LHCN-M2 (cell line): ENCODE measurements around the gene CRYBG1. TPM values are rescaled to one million over a fixed set of nuclear protein-coding genes. Genes with fewer than 3 reads are reported as not detected.

Experiments
- DNase-seq: peaks from one replicate; pipeline ENCODE4 v3.0.0-alpha.2; 2012; ENCODE audit warnings: low read depth
- total RNA-seq: library from RNA; depleted of rRNA; stranded (reverse); fragments of >200 nt; gene quantifications from 2 replicates; pipeline ENCODE4 v1.2.3, GENCODE V29; 2014

Gene CRYBG1
- total RNA-seq, 1 experiment from 2014 or later: 48.6 TPM

DNA sequence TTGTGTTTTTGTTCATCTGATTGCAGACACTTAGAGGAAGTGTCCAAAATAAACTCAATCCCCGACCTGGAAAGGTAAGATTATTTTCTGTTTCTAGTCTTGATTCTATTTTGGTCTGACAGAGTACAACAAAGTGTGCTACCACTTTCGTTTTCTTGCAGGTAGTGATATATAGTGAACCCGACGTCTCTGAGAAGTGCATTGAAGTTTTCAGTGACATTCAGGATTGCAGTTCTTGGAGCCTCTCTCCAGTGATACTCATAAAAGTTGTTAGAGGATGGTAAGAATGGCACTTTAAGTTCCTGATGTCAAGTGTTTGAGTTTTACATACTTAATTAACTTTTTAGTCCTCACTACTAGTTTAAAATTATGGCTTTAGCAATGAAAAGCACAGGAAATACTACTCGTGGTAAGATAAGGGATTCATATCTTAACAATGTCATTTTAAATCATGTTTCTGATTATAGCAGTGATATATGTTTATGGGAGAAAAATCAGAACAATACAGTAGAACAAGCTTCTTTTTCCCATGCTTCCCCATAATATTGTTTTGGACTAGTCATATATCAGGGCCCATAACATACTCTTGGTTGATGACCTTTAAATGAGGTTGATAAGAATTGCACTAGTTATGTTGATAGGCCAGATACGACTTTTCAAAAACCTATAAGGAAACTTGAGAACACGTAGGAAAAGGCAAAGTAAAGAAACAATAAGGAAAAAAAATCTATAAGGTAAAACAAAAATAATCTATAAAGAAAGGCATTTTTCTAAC is 164.8 kb downstream of the CRYBG1 start:
- DNase-seq: no peak

DNA sequence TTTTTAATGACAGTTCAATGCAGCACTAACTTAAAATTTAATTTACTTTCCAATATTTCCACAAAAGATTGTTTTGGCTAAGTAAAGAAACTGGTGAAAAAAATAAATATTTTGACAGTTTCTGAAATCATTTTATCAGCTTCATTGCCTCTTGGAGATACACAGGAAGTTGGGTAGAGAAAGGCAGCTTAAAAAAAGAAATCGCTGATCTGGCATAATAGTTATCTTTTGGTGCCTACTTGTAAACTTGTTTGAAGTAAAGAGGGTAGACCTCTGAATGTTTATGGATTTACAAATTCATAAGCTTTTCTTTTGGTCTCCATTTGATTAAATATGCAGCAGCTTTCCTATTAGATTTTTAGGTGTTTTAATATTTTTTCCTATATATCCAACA is 165.4 kb downstream of the CRYBG1 start:
- DNase-seq: no peak

DNA sequence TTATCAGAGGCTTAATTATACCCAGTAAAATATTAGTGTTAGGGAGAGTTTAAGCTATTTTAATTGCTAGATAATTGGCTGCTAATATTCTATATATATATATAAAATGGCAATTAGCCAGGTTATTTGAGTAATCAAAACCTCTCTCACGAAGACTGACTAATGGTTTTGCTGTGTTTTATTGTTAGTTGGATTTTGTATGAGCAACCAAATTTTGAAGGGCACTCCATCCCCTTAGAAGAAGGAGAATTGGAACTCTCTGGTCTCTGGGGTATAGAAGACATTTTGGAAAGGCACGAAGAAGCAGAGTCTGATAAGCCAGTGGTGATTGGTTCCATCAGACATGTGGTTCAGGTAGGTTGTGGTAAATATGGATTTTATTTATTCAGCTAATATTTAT is 166.6 kb downstream of the CRYBG1 start:
- no peak for DNase-seq

DNA sequence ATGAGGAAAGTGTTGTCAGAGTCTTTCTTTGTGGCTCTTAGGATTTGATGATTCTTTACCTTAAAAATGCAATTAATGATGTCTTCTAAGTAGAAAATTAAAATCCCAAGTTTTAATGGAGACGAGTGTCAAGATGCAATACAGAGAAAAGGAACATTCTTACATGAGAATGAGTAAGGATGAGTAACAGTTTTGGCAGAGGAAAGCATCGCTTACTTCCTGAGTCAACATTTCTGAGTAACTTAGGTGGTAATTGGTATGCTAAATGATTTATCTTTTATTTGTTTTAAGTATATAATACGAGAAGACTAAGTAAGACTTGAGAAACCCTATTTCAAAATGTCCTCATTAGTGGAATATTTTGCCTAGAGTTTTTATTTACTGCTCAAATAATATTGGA is 167.5 kb downstream of the CRYBG1 start:
- peak; percentile 92 for DNase-seq

DNA sequence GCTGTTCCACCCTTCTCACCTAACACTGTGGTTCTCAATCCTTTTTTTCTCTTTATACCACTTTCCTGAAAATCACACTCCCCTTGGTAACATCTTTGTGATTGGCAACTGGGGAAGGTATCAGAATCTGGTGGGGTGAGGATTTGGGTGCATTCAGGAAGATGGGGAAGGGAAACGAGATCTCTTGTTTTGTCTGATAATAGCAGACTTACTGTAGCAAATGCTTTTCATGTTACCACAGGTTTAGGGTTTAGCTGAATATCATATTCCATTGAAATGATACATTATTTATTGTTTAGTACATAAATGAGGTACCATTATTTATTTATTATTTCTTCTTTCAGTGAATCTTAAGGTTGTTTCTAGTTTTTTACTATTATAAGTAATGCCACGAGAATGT is 168.0 kb downstream of the CRYBG1 start:
- no peak for DNase-seq

DNA sequence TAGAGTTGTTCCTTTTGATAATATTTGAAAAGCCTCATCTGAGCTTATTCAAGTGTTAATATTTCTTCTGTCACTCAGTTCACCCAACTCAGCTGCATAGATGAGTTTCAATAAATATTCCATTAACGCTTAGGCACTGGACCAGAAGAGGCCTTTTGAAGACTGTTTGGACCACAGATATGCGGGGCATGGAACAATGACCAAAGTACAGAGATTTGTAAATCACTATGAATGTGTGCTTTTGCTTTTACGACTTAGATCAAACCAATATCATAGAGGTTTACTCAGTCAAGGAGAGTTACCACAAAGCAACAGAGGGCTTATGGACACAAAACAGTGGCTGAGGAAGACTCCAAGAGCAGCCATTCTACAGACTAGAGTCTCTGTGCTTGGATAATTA is 168.9 kb downstream of the CRYBG1 start:
- DNase-seq: no peak

DNA sequence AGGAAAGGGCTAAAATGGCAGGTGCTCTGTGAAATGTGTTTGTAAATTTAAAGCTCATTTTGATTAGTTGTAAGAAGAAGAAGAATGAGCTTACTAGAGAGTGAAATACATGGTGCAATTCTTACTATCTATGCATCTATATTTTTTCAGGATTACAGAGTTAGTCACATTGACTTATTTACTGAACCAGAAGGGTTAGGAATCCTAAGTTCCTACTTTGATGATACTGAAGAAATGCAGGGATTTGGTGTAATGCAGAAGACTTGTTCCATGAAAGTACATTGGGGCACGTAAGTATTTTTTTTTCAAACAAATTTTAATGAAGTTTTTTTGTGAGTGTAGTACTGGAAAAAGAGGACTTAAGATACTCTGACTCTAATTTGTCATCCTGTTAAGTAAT is 169.5 kb downstream of the CRYBG1 start:
- no peak for DNase-seq

DNA sequence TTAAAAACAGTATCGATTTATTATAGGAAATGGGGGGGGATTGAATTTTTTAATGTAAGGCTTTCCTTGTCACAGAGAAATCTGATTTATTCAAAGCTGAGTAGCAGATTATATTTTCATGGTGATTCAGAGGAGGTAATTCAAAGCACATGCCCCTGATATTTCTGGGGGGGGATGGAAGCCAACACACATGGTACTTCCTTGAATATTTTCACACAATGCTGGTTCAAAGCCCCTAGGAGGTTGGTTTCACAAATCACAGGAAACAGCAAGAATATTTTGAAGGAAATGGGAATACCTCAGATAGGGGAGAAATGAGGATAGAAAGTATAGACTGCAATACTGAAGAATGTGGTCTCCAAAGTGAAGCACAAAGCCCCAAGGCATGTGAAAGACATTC is 170.0 kb downstream of the CRYBG1 start:
- no peak for DNase-seq

DNA sequence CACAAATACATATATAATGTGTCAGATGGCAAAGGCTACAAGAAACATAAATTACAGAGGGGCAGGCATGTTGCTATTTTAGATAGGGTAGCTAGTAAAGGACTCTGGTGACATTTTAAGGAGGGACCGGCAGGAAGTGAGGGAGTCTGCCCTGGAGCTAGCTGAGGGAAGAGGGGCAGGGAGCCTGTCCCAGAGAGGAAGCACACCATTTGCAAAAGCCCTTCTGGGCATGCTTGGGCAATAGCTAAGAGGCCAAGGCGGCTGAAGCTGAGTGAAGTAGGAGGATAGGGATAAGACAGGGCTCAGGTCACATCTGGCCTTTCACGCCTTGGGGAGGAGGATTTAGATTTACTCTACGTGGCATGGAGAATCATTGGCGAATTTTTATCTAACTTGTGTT is 172.5 kb downstream of the CRYBG1 start:
- no peak for DNase-seq

DNA sequence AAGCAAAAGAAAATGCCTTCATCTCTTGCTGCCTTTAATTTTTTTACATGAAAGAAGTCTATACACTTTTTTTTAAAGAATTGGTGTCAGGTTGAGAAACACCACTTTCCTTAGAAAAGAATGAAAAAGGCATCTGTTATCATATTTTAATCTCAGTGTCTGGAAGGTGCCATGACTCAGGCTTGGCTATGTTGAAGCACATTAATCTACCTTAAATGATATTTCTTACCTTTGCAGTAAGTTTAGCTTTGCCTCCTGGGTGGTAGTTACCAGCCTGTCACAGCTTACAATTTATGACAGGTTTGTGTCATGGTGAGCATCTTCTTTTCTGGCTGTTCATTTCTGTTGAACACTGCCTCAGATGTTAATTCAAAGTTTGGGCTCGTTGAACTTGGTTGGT is 173.5 kb downstream of the CRYBG1 start:
- no peak for DNase-seq

DNA sequence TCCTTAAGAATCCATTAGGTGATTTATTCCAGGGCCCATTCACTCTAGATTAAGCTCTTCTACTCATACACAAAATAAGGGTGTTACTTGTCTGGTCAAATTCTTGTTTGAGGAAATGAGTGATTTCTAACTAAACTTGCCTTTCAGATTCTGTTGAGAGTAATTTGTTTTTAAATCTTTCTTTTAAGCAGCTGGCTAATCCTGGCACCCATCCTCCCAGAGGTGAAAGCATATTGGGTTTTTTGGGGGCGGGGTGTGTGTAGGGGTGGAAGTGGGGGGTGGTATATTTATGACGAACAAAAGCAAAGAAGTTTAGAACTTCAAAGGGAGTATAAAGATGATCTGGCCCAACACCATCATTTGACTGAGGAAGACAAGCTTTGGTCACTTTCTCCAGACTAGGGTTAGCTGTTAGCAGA is 174.1 kb downstream of the CRYBG1 start:
- DNase-seq: no peak

DNA sequence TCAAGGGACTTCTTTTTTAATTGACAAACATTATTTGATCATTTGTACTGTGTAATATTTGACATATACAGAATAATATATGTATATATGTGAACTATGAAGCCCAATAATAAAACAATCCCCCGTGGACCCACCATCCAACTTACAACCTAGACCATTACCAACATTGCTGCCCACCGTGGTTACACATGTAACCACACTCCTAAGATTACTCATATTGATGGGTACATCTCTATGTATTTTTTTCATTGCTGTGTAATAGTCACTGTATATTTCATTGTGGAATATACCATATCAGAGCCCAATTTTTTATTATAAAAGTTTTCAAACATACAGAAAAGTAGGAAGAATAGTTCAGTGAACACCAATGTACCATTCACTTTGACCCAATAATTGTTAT is 174.5 kb downstream of the CRYBG1 start:
- no peak for DNase-seq

DNA sequence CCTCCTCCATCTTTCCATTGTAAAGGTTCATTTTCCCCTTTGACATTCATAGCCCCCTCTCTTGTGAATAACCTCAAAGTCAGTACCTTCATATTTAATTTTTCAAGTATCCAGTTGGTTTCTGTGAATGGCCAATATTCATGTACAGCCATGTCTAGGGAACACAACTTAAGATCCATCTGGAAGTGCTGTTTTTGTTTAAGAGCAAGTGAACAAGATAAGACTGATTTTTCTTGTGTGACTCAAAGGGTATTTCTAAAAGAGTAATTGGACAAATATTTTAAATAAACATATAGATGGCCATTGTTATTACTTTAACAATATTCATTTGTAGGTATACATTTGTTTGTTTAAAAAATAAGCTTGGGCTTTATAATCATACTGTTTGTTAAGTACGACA is 175.8 kb downstream of the CRYBG1 start:
- no peak for DNase-seq

DNA sequence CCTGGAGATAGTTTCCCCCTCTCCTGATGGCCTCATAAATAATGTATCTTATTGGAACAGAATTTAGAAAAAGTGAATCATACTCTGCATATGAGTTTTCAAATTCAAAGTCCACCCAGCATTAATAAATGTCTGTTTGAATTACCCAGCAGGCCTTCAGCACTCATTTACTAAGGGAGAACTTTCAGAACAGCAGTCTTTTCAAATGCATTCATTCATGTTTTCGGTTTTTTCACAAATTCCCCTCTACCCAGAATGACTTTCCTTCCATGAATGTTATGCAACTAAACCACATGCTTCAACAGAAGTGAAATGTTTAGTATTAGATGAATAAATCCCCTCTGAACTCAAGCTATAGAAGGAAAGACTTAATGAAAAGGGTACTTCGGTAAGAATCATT is 176.3 kb downstream of the CRYBG1 start:
- DNase-seq: no peak

DNA sequence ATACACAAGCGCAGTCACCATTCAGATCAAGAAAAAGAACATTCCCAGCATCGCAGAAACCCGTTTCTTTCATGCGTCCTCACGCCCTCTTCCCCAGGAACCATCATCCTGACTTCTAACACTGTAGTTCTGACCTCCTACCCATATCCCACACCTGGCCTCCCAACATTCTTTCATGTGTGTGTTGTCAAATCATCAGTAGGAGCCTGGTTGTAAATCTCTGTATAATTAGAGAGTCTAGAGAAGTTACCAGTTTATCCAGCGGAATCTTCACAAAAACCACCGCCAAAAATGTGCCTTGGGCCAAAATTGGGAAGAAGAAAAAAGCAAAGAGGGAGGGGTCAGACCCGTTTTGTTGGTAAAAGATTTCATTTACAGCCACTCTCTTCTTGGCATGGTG is 177.1 kb downstream of the CRYBG1 start:
- no peak for DNase-seq

DNA sequence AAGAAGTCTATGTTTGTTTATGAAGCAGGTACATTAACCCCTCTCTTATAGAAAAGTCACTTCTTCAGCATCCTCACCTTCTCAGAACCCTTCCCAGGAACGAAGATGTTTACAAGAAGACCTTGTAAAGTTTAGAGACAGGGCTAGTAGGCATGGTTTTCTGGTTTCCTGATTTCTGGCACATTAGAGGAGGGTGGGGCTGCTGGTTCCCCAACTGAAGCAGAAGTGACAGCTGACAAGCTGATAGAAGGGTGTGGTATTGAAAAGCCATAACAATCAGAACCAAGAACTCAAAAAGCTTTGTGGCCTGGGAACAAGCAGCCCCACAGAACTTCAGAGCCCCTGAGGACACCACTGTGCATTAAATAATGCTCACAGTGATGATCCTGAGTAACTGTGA is 177.6 kb downstream of the CRYBG1 start:
- DNase-seq: no peak

DNA sequence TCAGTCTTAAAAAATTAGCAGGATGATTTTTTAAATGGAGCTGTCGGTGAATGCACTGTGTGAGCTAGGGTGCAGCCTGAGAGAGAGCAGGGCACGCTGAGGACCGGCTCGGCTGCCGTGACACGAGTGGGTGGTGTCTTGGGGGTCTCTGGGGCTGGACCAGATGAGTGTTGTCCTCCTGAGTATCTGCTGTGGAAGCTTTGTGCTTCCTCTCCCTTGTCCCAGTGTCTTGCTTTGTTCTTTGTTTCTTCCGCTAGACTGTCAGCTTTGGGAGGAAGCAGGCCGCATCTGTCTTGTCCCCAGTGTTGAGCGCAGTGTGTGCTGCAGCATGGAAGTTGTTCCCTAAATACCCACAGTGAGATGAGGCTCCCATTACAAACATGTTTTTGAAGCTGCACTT is 179.4 kb downstream of the CRYBG1 start:
- DNase-seq: no peak

DNA sequence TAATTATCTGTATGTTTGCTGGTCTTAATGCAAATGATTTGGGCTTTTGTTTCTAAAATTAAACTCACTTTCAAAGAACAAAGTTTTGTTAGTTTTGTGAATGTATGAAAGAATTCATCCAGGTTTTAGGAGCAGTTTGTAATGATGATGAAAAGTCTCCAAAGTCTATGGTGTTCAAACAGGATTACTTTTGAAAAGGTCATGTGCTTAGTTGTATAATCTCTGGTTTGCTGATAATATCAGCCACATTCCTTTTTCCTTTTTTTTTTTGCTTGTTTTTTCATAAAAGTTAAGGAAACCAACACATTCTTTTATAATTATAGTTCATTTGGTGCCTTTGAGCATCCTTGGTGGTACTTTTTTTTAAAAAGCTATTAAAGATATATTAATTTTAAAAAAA is 179.9 kb downstream of the CRYBG1 start:
- no peak for DNase-seq

DNA sequence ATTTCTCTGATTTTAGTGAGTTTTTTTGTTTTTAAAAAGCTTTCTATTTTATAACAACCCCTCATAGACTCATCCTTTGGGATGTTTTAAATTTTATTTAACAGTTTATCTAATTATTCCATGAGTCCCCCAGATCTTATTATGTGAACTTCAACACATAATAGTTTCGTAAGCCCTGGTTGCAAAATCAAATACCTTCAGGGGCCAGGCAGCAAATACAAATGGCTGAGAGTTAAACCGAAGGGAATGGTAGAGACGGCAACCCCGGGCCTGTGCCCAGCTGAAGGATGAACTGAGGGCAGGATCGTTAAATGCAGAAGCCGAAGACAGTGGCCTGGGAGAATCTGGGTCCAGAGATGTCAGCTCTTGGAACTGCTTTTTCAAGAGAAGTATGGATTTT is 180.4 kb downstream of the CRYBG1 start:
- no peak for DNase-seq

DNA sequence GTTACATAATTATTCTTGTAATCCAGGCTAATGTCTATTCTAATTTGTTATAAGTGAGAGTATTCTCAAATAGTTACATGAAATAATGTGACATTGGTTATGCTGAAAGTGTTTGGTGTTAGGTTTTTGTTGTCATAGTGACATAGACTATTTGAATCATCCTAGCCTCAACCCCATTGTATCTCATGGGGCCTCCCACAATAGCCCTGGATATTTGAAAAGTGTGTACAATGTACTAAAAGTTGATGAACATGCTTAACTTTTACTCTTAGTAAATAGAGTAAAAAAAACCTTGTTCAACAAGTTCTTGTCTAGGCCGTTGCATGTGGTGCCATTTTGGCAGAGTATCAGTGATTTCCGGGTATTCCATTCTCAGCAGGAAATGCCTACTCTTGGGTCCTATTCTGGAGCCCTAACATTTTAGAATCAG is 185.8 kb downstream of the CRYBG1 start:
- peak; percentile 87 for DNase-seq

DNA sequence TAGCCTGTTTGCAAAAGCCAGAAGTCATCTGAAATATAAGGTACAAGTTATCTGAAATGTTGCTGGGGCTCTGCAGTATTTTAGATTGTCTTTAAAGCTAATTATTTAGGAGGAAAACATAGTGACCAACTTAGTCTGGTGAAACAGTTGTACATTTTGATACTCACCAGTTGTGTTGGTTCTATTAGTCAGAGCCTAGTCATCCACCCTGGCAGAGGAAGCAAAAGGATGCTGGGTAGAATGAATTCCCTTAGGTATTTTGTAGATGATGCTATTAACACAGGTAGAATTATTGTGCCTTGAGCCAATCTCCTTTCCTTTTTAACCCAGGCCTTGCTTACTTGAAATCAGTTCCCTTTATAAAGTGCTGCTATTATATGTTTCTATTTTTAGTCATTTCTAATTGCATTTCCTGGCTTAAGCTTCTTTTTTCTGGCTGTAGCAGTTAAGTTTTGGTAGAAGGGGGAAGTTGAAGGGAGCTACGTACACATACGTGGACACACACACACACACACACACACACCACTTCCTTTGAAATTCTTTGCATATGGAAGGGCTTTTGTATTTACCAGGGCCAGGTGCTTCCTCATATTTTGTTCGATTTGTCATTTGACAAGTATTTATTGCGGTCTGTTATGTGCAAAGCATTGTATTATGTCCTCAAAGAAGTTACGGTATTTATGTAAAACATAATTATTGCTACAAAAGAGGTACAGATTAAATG is 186.3 kb downstream of the CRYBG1 start:
- DNase-seq: peak; percentile 95

DNA sequence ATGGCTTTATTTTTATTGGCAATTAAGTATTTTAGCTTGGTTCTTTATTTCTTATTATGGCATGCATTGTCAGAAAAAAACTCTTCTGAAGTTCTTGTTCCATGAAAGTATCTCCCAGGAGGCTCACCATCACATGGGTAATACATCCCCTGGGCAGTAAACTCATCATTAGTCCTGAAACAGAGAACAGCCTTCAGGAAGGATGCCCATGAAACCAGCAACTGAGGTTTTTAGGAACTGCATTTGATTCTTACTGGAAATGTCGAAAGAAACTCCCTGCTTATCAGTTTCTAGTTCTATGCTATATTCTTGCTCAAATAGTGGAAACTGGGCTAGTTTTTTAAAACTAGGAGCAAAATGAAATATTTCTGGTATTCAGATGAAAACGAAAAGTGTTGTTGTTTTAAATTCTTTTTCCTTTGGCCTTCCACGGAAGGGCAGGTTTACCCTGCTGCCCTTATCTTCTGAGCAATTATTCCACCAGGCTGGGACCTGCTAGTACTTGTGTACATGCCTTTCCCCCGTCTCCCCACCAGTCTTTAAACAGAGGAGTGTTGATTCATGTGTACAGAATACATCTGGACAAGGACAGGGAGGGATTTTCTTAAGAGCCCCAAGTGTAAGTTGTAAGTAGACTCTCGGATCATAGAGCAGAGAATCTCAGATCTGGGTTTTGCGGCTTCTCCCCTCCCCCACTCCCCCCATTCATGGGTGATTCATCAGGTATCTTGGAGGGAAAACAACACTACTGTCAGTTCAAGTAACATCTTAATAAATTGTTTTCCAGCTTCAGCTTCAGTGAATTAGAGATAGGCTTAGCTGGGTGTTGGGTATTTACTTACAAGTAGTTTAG is 187.3 kb downstream of the CRYBG1 start:
- DNase-seq: peak; percentile 86
